GM21360 (cell line): ENCODE measurements around the gene ISYNA1.
A peak's percentile ranks its signal among the peaks of the same experiment; 100 is the strongest.

ENCODE experiments used
- ATAC-seq: cut with Tn5 transposase; IDR thresholded peaks from one replicate; pipeline ENCODE4 v1.9.1; 2021; ENCODE audit warnings: mild to moderate bottlenecking, moderate library complexity; ENCODE audit not compliant: unreplicated experiment

The ISYNA1 gene

GRCh38 chr19:18397242-18398202, 40.4 kb downstream of the ISYNA1 start, which contains the start of gene LRRC25:
TSS of gene LRRC25 (minus strand) at chr19:18397622. CDS start at chr19:18396963, 659 bp downstream.
- ATAC-seq: peak; percentile 67

- no peak for ATAC-seq
Observed at GRCh38 chr19:18396471-18397241, 41.3 kb downstream of the ISYNA1 start.

GRCh38 chr19:18393836-18394235, 44.1 kb downstream of the ISYNA1 start:
- no peak for ATAC-seq

GRCh38 chr19:18392926-18393325, 45.0 kb downstream of the ISYNA1 start:
- ATAC-seq: no peak

GRCh38 chr19:18392417-18392816, 45.5 kb downstream of the ISYNA1 start:
- no peak for ATAC-seq

GRCh38 chr19:18391509-18392075, 46.3 kb downstream of the ISYNA1 start:
- ATAC-seq: no peak

GRCh38 chr19:18390065-18390907, 47.6 kb downstream of the ISYNA1 start:
- ATAC-seq: no peak

- no peak for ATAC-seq
Observed at GRCh38 chr19:18389726-18390064, 48.2 kb downstream of the ISYNA1 start.

- ATAC-seq: no peak
Observed at GRCh38 chr19:18388960-18389725, 48.8 kb downstream of the ISYNA1 start.

GRCh38 chr19:18388100-18388959, 49.6 kb downstream of the ISYNA1 start:
- peak; percentile 48 for ATAC-seq

- ATAC-seq: no peak
Observed at GRCh38 chr19:18386543-18387271, 51.2 kb downstream of the ISYNA1 start.

GRCh38 chr19:18385675-18386542, 52.0 kb downstream of the ISYNA1 start, which contains the start of gene GDF15:
TSS of gene GDF15 (plus strand) at chr19:18386158. CDS start at chr19:18386190, 32 bp downstream.
- ATAC-seq: no peak

GRCh38 chr19:18385359-18385674, 52.6 kb downstream of the ISYNA1 start:
- ATAC-seq: no peak

- ATAC-seq: no peak
Observed at GRCh38 chr19:18384775-18385174, 53.2 kb downstream of the ISYNA1 start.
